Adrenal gland (tissue), 12 donors: ENCODE measurements around the gene CCL4. TPM values are rescaled to one million over a fixed set of nuclear protein-coding genes. Genes with fewer than 3 reads are reported as not detected.

Experiments
- DNase-seq, 7 donors: peaks; one replicate each; pipeline ENCODE4 v3.0.0-alpha.2; 2019 to 2020
- H3K27ac ChIP-seq, 5 donors: fragments of 200-600 bp; sonication (generic) in 4 of 5; 1 replicate in 3 of 5; 2 replicates in 2 of 5; pipeline versions ENCODE4 v1.5.1 to v1.8.0; 2016 to 2020; ENCODE audit warnings: mild to moderate bottlenecking in 1 of 5
- H3K27me3 ChIP-seq: fragments of 200-600 bp; 2 replicates; pipeline ENCODE4 v1.8.0; 2021
- H3K36me3 ChIP-seq, 2 donors: fragments of 200-600 bp; replicated peaks in 1 of 2; 1 replicate in 1 of 2; 2 replicates in 1 of 2; pipeline versions ENCODE4 v1.5.1 to v1.8.0; 2018 to 2022
- H3K4me1 ChIP-seq, 2 donors: fragments of 200-600 bp; replicated peaks in 1 of 2; 1 replicate in 1 of 2; 2 replicates in 1 of 2; pipeline versions ENCODE4 v1.5.1 to v1.8.0; 2018 to 2021
- H3K4me3 ChIP-seq, 4 donors: fragments of 200-600 bp; sonication (generic) in 3 of 4; one replicate each; pipeline ENCODE4 v1.5.1; 2016 to 2018
- H3K9me3 ChIP-seq, 3 donors: fragments of 200-600 bp; sonication (generic) in 1 of 3; replicated peaks in 1 of 3; 1 replicate in 2 of 3; 2 replicates in 1 of 3; pipeline versions ENCODE4 v1.5.1 to v1.8.0; 2016 to 2021
- CTCF ChIP-seq, 6 experiments: fragments of 450-650 bp in 4 of 6; fragments of 200-600 bp in 2 of 6; sonication (generic) in 1 of 6; IDR thresholded peaks; 1 replicate in 5 of 6; 2 replicates in 1 of 6; pipeline versions ENCODE4 v1.5.1 to v1.8.0; 2016 to 2021; ENCODE audit warnings: antibody characterized with exemption in 6 of 6, mild to moderate bottlenecking in 2 of 6, moderate library complexity in 1 of 6
- POLR2A ChIP-seq, 2 donors: fragments of 450-650 bp; IDR thresholded peaks; one replicate each; pipeline ENCODE4 v1.6.1; 2017; ENCODE audit warnings: antibody characterized with exemption in 2 of 2, mild to moderate bottlenecking in 2 of 2, moderate library complexity in 1 of 2
- WGBS, 4 donors: extraction: QIAGEN DNeasy Blood & Tissue Kit in 2 of 4; methylation state at CpG; one replicate each; pipeline versions ENCODE4 v1.1.5 to v1.1.7; 2013 to 2017; 5-methylcytosine and 5-hydroxymethylcytosine counted together
- intact Hi-C, 2 donors: fragments of 100-400 bp; cut with DNase I; formaldehyde crosslinking; loops; one replicate each; pipeline versions ENCODE4 v1.14.1 to v1.15.0; 2022 to 2023
- polyA plus RNA-seq, 3 donors: library from polyadenylated mRNA; stranded (reverse); fragments of 200-250 nt in 2 of 3; fragments of 350-450 nt in 1 of 3; fragmentation: Illumina TruSeq in 1 of 3; extraction: RNeasy Lipid Tissue Mini Kit (QIAGEN cat#74804) in 1 of 3; gene quantifications; one replicate each; pipeline ENCODE4 v1.2.3, GENCODE V29; 2013 to 2014
- total RNA-seq, 9 donors: library from RNA; depleted of rRNA in 4 of 9; stranded (reverse); fragments of >200 nt in 4 of 9; fragments of 120-200 nt in 1 of 9; fragmentation: NEBNext Ultra II Directional in 1 of 9; extraction: Animal tissue kit (Norgen Biotek cat#: 25700) in 1 of 9; gene quantifications; one replicate each; pipeline versions ENCODE4 v1.1.0 to v1.2.4, GENCODE V29; 2013 to 2023
- donor health status: healthy with polysubstance abuse.
- donor health status: Bipolar disorder and iron deficiency.
- donor health status: DM: yes; HTN: yes; CAD: no.
- donor health status: DM: no; HTN: no; CAD: no.
- donor health status: DM: no; HTN: no; CAD: no.
- donor health status: DM: yes; HTN: yes; CAD: no.

The CCL4 gene
- total and polyA plus RNA-seq, 12 donors, result 0.72 to 17.5 (median 5.4) TPM

GRCh38 chr17:36144014-36144413 is 40.4 kb downstream of the CCL4 start:
- Histone ChIP-seq H3K9me3 (no peaks in the 10 kb centered on the region), H3K36me3 (no peaks in the 10 kb centered on the region), H3K4me3 (no peak overlapping the region), H3K27me3 (no peaks in the 10 kb centered on the region), H3K4me1 (no peaks in the 10 kb centered on the region), H3K27ac (no peak overlapping the region)
- no peak for DNase-seq
- intact Hi-C loops, result loop anchor here (5.0 to 10.0 kb wide), 3 partner anchors 162 to 289 kb away; partner anchors contain the start of gene CCL16 (in 1 of the 2)
- TF ChIP-seq POLR2A (IDR thresholded peaks at IDR 0.05), result no peak
- no peak for TF ChIP-seq CTCF (IDR thresholded peaks at IDR 0.05)
- WGBS, 4 donors, result 92 to 98% (median 94%) methylated on average over 2 of the region's 2 CpGs

- 66 to 87% (median 84%) methylated on average over 5 of the region's 5 CpGs for WGBS, 4 donors
- Histone ChIP-seq H3K27ac (no peak overlapping the region), H3K4me3 (no peak overlapping the region), H3K4me1 (peaks cover 0 to 3% of the 10 kb centered on the region in 2 donors), H3K9me3 (no peaks in the 10 kb centered on the region), H3K27me3 (no peaks in the 10 kb centered on the region), H3K36me3 (no peaks in the 10 kb centered on the region)
- no peak for TF ChIP-seq POLR2A (IDR thresholded peaks at IDR 0.05)
- TF ChIP-seq CTCF (IDR thresholded peaks at IDR 0.05), result no peak
- intact Hi-C loops, result loop anchor here (5.0 to 10.0 kb wide), 3 partner anchors 163 to 290 kb away; partner anchors contain the start of gene CCL16 (in 1 of the 2)
- DNase-seq, result no peak
Observed at GRCh38 chr17:36144981-36145729, 41.5 kb downstream of the CCL4 start.

- DNase-seq, result no peak
- no peaks in the 10 kb centered on the region for H3K36me3 ChIP-seq
- 66 to 90% (median 87%) methylated on average over 3 of the region's 3 CpGs for WGBS, 4 donors
- H3K4me3 ChIP-seq, result no peak overlapping the region
- peaks cover 0 to 3% of the 10 kb centered on the region in 2 donors for H3K4me1 ChIP-seq
- TF ChIP-seq POLR2A (IDR thresholded peaks at IDR 0.05) (no peak), CTCF (IDR thresholded peaks at IDR 0.05) (no peak)
- no peaks in the 10 kb centered on the region for H3K9me3 ChIP-seq
- H3K27ac ChIP-seq, result no peak overlapping the region
- H3K27me3 ChIP-seq, result no peaks in the 10 kb centered on the region
- intact Hi-C loops, result loop anchor here (10.0 kb wide), 2 partner anchors 173 to 293 kb away; no protein-coding TSS in a partner anchor
Observed at GRCh38 chr17:36147601-36148000, 44.0 kb downstream of the CCL4 start.

- Histone ChIP-seq H3K36me3 (no peaks in the 10 kb centered on the region), H3K4me3 (no peak overlapping the region), H3K9me3 (no peaks in the 10 kb centered on the region), H3K27me3 (peaks cover 6% of the 10 kb centered on the region), H3K27ac (no peak overlapping the region), H3K4me1 (peaks cover 0 to 3% of the 10 kb centered on the region in 2 donors)
- WGBS, 4 donors, result 35 to 39% (median 37%) methylated on average over 6 of the region's 6 CpGs
- TF ChIP-seq POLR2A (IDR thresholded peaks at IDR 0.05) (no peak), CTCF (IDR thresholded peaks at IDR 0.05) (peak; percentile 86 to 100 (median 97))
- intact Hi-C loops, result loop anchor here (10.0 kb wide), 2 partner anchors 174 to 294 kb away; no protein-coding TSS in a partner anchor
- peak; percentile 41 to 89 (median 58) for DNase-seq
Observed at GRCh38 chr17:36148559-36149295, 45.1 kb downstream of the CCL4 start.
